ENCODE measurements around the gene ANKMY1.

ANKMY1 gene

GRCh38 chr2:240459401-240460252 is 98.2 kb downstream of the ANKMY1 start:
- no peak for DNase-seq (ENCODE audit: low read depth)

DNA sequence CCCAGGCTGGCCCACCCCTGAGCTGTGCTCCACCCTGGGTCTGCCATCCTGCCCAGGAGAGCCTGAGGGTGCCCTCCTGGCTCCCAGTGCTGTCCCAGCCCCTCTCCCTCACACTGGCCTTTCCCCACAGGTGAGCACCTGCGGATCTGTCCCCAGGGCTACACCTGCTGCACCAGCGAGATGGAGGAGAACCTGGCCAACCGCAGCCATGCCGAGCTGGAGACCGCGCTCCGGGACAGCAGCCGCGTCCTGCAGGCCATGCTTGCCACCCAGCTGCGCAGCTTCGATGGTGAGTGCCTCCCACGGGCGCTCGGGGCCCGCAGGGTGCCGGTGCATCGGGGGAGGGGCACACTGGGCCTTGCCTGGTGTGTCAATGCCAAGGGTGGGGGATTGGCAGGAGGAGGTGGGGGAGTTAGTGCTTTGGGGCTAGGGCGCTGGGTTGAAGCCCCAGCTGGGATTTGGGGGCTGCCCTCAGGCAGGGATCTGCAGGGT is 98.8 kb downstream of the ANKMY1 start:
- no peak for DNase-seq (ENCODE audit: low read depth)

DNA sequence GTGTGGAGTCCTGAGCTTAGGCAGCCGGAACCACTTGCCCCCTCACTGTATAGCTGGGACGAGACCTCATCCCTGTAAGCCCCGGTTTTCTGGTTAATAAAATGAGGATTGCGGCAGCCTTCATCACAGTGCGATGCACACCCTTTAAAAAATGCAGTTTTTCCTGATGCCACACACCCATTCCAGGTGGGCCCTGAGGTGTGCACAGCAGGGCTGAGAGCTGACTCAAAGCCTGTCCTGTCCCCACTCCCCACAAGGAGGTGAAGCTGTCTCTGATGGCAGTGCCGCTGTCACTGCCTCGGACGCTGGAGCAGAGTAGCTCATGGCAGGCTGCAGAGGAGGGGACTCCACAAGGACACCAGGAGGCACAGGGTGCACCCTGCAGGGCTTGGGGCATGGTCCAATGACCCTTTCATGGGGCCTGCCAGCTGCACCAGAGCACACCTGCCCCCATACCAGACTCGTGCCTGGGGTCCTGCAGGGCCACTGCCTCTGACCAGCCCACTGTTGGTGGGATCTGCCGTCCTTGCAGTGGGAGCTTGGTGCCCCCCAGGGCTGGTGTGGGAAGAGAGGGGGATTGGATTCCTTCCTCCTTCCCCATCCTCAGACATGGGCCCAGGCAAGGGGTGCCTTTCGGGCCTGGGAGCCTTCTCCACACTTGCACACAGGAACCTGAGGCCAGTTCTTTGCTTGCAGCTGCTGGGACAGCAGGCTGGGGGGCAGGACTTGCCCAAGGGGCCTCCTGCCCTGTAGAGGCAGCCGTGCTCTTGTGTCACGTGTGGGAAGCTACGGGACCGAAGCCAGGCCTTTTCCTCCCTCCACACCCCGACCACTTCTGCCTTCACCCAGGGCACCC is 99.5 kb downstream of the ANKMY1 start:
- no peak for DNase-seq (ENCODE audit: low read depth)

DNA sequence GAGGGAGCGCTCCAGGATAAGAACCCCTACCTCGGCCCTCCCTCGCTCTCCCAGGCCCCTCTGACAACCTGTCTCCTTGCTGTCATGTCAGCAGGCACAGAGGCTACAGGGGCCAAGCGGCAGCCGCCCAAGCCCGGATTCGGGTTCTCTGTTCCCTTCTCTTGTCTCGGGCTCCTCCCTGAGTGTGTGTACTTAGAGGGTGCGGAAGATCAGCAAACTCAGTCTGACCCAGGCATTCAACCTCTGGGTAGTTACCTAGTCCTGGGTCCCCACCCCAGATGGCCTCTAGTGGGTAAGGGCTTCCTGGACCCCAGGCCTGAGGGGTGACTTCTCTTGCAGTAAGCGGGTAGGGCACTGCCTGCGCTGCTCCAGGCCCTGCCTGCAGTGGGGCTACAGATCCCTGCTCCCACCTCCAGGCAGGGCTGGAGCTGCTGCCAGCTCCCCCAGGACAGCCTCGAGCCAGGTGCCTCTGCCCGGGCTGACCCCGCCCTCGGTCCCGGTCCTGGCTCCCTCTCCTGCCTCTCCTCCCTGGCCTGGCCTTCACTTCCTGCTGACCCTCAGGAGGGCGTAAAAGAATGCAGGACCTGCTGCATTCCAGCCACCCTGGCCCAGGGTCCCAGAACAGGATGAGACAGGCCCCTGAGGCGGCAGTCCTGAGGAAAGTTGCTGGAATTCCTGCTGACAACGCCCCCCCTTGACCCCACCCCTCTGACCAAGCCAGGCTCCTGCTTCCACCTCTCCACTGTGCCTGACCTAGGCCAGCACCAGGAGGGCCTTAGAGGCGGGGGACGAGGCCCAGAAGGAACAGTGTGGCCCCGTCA is 100.4 kb downstream of the ANKMY1 start:
- DNase-seq (ENCODE audit: low read depth) = no peak

DNA sequence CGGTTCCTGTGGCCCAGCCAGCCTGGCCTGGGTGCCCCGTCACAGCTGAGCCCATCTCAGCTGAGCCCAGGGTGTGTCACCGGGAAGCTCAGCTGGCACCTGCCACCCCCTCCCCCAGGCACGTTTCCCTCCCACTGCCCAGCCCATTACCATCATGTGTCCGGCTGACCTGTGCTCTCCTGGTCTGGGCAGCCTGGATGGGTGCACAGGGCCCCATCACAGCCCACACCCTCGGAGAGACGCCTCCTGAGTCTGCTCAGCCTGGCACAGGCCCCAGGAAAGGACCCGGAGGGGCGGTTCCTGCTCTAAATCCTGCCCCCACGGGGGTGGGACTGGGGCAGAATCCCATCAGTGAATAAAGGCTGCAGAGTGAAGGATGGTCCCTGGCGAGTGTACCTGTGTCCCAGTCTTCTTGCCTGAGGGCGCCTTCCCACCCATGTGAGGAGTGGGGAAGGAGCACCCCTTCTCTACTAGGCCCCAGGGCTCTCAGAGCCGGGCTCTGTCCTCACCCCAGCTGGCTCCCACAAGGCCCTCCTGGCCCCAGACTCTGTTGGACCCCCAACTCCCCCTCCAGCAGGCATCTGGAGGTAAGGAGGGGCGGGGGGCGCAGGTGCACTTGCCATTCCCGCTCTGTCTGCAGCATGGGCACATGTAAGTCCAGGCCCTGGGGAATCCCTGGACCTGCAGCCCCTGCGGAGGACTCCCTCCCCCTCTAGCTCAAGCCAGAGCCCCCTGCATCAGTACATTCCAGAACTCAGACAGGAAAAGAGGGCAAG is 101.2 kb downstream of the ANKMY1 start:
- no peak for DNase-seq (ENCODE audit: low read depth)

GRCh38 chr2:240455647-240456446 is 101.9 kb downstream of the ANKMY1 start:
- DNase-seq (ENCODE audit: low read depth) = no peak

DNA sequence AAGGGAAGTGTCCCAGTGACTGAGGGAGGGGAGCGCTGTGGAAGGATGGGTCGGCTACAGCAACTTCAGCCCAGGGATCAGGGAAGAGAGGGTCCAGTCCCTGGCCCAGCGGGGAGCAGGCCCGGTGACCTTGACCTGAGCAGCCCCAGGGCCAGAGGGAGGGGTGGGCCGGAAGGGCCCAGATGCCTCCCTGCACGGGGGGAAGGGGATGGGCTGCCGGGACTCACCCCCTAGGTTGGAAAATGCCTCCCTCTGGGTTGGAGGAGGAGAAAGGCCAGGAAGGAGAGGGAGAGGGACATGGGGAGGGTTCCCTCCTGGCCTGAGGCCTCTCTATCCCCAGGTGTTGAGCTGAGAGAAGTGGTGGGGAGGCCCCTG is 102.5 kb downstream of the ANKMY1 start:
- no peak for DNase-seq (ENCODE audit: low read depth)

DNA sequence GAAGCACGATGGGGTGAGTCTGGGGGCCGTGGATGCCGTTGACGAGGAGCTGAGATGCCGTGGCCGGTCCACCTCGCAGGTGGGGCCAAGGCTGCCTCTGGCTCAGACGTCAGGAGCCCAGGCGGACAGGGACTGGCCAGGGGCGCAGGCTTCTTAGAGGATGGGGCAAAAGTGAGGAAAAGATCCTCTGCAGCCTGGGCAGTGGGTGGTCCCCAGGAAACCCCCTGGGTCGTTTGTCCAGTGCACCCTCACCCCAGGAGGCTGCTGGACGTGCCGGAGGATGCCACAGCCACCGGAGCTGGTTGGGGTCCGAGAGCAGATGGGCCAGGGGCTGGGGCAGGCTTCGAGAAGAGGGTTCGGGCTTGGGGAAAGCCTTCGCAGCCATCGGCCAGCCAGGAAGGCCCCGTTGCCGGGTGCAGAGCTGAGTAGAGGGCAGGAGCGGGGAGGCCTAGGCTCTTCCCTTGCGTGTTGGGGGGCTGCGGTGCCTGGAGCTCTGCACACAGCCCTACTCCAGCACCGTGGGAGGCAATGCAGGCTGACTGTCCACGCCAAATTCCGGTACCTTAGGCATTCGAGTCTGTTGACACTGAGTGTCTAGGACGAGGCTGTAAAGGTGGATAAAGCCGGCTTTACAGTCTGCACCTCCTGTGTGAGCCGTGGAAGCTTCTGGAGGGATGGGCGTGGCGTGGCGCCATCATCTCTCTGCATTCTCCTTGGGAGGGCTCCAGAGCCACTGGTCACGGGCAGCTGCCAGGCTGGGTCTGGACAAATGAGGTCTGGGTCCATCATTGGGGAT is 103.5 kb downstream of the ANKMY1 start:
- no peak for DNase-seq (ENCODE audit: low read depth)

DNA sequence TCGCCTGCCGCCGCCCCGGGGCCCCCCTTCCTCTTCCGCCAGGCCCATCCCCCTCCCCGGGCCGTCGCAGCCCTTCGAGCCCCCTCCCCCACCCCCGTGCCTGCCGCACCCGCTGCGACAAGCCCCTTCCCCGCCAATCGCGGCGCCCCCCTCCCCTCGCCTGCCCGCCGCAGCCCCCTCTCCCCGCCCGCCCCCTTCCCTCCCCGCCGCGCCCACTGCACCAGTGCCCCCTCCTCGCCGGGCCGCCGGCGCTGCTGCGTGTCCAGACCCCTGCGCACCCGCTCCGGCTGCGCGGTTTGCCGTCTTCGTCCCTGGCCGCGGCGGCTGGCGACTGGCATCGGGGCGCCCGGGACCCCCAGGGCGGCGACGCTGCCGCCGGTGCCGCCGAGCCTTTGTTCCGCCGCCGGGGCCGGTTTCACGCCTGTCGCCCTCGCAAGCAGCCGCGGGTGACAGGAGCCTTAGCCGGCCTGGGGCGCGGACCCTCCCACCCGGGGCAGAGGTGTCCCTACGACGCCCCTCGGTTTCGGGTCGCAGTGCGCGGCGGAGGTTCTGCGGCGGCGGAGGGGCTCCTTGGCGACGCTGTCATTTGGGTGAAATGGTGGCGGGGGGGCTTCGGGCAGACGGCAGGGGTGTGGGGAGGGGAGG is 104.2 kb downstream of the ANKMY1 start:
- no peak for DNase-seq (ENCODE audit: low read depth)

DNA sequence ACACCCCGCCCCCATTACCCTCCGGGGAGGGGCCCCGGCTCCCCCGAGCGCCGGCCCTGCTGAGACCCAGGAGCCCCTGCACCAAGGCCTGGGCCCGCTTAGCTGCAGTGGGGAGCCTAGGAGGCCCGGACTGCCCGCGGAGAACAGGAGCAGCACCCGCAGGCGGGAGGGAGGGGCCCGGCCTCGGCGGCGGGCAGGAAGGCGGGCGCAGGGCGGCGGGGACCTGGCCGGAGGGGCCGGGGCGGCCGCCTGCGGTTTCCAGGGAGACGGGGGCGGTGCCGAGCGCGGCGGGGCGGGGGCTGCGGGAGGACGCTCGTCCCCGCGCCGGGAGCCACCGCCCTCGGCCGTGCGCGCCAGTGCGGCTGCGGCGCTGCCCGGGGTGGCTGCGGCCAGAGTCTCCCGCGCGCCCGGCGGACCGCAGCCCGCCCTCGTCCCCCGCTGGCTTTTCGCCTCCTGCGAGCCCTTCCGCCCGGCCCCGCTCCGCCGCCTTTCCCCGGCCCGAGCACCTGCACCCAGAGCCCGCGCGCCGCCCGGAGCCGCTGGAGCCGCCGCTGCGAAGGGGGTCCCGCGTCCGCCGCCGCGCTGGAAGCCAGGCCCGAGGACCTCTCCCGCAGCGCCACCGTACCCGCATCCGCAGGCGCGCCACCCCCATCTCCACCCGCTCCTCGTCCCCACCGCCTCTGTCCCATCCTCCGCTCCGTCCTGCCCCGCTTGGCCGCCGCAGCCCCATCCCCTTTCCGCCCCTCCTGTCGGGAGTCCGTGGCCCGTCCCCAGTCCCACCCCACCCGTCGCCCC is 105.1 kb downstream of the ANKMY1 start:
- peak; percentile 77 for DNase-seq (ENCODE audit: low read depth)

DNA sequence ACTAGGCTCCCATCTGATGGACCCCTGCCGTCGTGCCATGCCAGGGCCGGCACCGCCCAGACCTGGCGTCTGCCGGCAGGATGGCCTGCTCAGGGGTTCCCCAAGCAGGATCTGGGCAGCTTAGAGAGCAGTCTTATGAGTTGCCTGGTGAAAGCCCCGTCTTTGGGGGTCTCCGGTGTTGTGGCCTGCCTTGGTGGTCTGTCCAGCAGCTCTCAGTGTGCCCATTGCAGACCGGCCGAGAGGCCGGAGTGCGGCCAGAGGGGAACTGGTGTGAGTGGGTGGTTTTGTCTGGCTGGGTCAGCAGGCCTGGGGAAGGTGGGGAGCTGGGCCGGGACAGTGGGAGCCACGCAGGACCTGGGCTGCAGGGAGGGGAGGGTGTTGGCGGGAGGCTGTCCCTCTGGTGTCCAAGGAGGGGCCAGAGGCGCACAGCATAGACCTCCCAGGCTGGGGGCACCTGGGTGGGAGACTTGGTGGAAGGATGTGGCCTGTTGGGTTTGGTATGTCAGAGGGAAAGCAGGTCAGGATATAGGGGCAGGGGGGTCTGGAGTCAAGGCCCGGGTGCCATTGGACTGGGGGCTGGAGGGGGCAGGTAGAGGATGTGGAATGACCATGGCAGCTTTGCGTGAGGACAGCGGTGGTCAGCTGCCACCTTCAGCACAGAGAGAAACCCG is 105.9 kb downstream of the ANKMY1 start:
- no peak for DNase-seq (ENCODE audit: low read depth)

GRCh38 chr2:240451108-240451611 is 106.6 kb downstream of the ANKMY1 start:
- DNase-seq (ENCODE audit: low read depth) = no peak

- no peak for DNase-seq (ENCODE audit: low read depth)
These were observed 107.2 kb downstream of the ANKMY1 start for GRCh38 chr2:240450532-240451107.

DNA sequence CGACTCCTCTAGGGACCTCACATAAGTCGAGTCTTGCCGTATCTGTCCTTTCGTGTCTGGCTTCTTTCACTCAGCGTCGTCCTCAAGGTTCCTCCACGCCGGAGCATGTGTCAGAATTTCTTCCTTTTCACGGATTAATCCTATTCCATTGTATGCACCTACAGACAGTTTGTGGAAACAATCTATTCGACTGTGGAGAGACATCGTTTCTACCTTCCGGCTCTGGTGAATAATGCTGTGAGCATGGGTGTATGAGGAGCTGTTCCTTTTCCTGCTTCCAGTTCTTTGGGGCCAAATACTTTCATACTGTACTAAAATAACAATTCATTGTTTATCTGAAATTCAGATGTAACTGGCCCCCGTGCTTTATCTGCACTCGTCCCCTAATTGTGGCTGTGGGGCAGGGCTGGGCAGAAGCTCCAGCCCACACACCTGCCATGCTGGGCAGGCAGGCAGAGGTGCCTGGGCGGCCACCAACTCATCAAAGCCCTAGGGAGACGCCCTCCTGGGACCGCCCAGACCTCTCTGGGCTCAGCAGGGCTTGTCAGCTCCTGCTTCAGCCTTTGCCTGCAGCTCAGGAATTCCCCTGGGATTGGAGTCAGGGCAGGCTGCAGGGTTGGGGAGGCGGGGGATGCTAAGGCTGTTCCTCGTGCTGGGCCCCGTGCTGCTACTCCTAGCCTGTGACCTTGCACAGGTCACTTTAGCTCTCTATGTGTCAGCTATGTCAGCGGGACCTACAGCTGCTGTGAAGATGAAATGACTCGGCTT is 107.8 kb downstream of the ANKMY1 start:
- no peak for DNase-seq (ENCODE audit: low read depth)

- DNase-seq (ENCODE audit: low read depth) = no peak
These were observed 109.2 kb downstream of the ANKMY1 start for GRCh38 chr2:240448387-240449274.
